Body of pancreas (tissue), 4 donors: ENCODE measurements around the gene USP49. TPM values are rescaled to one million over a fixed set of nuclear protein-coding genes. Genes with fewer than 3 reads are reported as not detected.

ENCODE experiments used
- ATAC-seq: fragments of 150-250 bp; one replicate; pipeline ENCODE4 v1.9.1; 2016
- DNase-seq, 4 donors: peaks; one replicate each; pipeline ENCODE4 v3.0.0-alpha.2; 2019
- H3K27ac ChIP-seq, 4 donors: fragments of 200-600 bp; sonication (generic); 1 replicate in 3 of 4; 2 replicates in 1 of 4; pipeline versions ENCODE4 v1.5.1 to v1.6.1; 2016 to 2019; ENCODE audit warnings: mild to moderate bottlenecking in 1 of 4, mixed read lengths in 1 of 4, moderate library complexity in 1 of 4
- H3K27me3 ChIP-seq, 2 donors: fragments of 200-600 bp; sonication (generic); one replicate each; pipeline ENCODE4 v1.6.0; 2016; ENCODE audit warnings: mild to moderate bottlenecking in 1 of 2
- H3K36me3 ChIP-seq, 2 donors: fragments of 200-600 bp; sonication (generic); replicated peaks in 1 of 2; 2 replicates each; pipeline ENCODE4 v1.5.1; 2016; ENCODE audit warnings: low read depth in 2 of 2; ENCODE audit not compliant: insufficient read depth in 1 of 2
- H3K4me1 ChIP-seq: fragments of 200-600 bp; sonication (generic); one replicate; pipeline ENCODE4 v1.6.0; 2016
- H3K4me3 ChIP-seq, 2 donors: fragments of 200-600 bp; sonication (generic); 1 replicate in 1 of 2; 2 replicates in 1 of 2; pipeline ENCODE4 v1.5.1; 2016 to 2019
- H3K9me3 ChIP-seq, 3 donors: fragments of 200-600 bp; sonication (generic); 1 replicate in 2 of 3; 2 replicates in 1 of 3; pipeline ENCODE4 v1.5.1; 2016
- POLR2A ChIP-seq, 3 donors: fragments of 450-650 bp; IDR thresholded peaks; one replicate each; pipeline ENCODE4 v1.6.1; 2016; ENCODE audit warnings: antibody characterized with exemption in 3 of 3, mild to moderate bottlenecking in 2 of 3
- WGBS, 2 donors: methylation state at CpG; one replicate each; pipeline ENCODE4 v1.1.5; 2017; 5-methylcytosine and 5-hydroxymethylcytosine counted together
- intact Hi-C: fragments of 100-400 bp; cut with DNase I; formaldehyde crosslinking; loops from one replicate; pipeline ENCODE4 v1.15.1; 2023
- total RNA-seq, 2 donors: library from RNA; depleted of rRNA; stranded (reverse); fragments of >200 nt; gene quantifications; one replicate each; pipeline ENCODE4 v1.1.0, GENCODE V29; 2016
- TF ChIP-seq, protein P1 (sequence below), 7 experiments: fragments of 450-650 bp in 4 of 7; fragments of 200-600 bp in 3 of 7; sonication (generic) in 3 of 7; IDR thresholded peaks; one replicate each; pipeline ENCODE4 v1.5.1; 2016 to 2019; ENCODE audit warnings: antibody characterized with exemption in 7 of 7

Gene USP49
- total RNA-seq, 2 donors from 2014 or later, result 3.3 to 5.2 TPM

DNA sequence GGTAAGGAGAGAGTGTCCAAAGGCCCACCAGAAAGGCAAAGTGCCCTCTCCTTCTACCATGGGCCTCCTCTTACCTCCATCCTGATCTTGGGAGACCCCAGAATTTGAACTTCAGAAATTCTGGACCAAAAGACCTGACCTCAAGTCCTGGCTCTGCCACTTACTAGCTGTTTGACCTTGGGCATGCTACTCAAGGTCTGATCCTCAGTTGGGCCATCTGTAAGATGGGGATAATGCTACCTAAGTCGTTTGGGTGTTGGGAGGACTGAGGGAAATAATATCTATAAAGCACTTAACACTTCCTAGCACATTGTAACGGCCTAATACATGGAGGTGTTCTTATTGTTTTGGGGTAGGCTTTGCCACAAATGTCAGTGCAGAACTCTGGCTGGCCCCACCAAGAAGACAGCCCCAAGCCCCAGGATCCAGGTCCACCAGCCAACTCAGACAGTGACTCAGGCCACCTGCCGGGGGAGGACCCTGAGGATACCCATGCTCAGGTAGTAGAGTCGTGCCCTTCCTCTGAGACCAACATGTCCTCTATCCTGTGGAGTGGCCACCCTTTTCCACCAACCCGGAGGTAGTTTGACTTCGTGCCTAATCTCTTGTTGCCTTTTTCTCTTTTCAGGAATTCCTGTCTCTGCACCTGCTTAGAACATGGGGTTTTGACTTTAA is 111.9 kb downstream of the USP49 start:
- whole genome bisulfite sequencing, 2 donors, result 67 to 74% methylated on average over 6 of the region's 6 CpGs
- H3K27me3 ChIP-seq, result no peaks in the 10 kb centered on the region
- no peak for DNase-seq
- H3K36me3 ChIP-seq, result no peaks in the 10 kb centered on the region
- intact Hi-C loops, result no loop called here
- peak overlapping the region in 2 of 4 donors; percentile 3 to 91 for H3K27ac ChIP-seq
- H3K9me3 ChIP-seq, result no peaks in the 10 kb centered on the region
- peaks cover 60% of the 10 kb centered on the region for H3K4me1 ChIP-seq
- TF ChIP-seq, protein P1, sequence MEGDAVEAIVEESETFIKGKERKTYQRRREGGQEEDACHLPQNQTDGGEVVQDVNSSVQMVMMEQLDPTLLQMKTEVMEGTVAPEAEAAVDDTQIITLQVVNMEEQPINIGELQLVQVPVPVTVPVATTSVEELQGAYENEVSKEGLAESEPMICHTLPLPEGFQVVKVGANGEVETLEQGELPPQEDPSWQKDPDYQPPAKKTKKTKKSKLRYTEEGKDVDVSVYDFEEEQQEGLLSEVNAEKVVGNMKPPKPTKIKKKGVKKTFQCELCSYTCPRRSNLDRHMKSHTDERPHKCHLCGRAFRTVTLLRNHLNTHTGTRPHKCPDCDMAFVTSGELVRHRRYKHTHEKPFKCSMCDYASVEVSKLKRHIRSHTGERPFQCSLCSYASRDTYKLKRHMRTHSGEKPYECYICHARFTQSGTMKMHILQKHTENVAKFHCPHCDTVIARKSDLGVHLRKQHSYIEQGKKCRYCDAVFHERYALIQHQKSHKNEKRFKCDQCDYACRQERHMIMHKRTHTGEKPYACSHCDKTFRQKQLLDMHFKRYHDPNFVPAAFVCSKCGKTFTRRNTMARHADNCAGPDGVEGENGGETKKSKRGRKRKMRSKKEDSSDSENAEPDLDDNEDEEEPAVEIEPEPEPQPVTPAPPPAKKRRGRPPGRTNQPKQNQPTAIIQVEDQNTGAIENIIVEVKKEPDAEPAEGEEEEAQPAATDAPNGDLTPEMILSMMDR (IDR thresholded peaks at IDR 0.05), result no peak
- no peak for TF ChIP-seq POLR2A (IDR thresholded peaks at IDR 0.05)
- ATAC-seq, result no peak
- H3K4me3 ChIP-seq, result no peak overlapping the region

DNA sequence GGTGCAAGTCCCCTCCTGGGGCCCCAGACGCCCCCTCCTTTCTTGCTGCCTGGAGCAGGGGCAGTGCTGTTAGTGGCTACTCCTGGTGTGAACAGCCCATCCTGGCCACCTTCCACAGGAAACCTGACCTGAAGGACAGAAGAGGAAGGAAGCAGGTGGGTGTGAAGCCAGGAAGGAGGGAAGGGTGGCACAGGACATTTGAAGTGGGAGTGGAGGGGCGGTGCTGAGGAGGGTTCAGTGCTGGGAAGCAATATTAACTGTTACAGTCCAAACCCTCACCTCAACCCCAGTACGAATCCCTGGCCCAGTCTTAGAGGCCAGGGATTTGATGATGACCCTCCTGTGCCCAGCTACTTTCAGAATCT is 113.8 kb downstream of the USP49 start:
- ATAC-seq (no peak), DNase-seq (peak in 2 of 4 donors; percentile 68 to 74)
- WGBS, 2 donors, result 12% methylated on average over 3 of the region's 3 CpGs
- H3K9me3 ChIP-seq, result no peaks in the 10 kb centered on the region
- H3K4me3 ChIP-seq, result no peak overlapping the region
- H3K36me3 ChIP-seq, result no peaks in the 10 kb centered on the region
- H3K27me3 ChIP-seq, result no peaks in the 10 kb centered on the region
- TF ChIP-seq, protein P1 (IDR thresholded peaks at IDR 0.05), result no peak
- no peak for TF ChIP-seq POLR2A (IDR thresholded peaks at IDR 0.05)
- intact Hi-C loops, result no loop called here
- peak overlapping the region; percentile 62 to 88 (median 81) for H3K27ac ChIP-seq
- peaks cover 60% of the 10 kb centered on the region for H3K4me1 ChIP-seq

DNA sequence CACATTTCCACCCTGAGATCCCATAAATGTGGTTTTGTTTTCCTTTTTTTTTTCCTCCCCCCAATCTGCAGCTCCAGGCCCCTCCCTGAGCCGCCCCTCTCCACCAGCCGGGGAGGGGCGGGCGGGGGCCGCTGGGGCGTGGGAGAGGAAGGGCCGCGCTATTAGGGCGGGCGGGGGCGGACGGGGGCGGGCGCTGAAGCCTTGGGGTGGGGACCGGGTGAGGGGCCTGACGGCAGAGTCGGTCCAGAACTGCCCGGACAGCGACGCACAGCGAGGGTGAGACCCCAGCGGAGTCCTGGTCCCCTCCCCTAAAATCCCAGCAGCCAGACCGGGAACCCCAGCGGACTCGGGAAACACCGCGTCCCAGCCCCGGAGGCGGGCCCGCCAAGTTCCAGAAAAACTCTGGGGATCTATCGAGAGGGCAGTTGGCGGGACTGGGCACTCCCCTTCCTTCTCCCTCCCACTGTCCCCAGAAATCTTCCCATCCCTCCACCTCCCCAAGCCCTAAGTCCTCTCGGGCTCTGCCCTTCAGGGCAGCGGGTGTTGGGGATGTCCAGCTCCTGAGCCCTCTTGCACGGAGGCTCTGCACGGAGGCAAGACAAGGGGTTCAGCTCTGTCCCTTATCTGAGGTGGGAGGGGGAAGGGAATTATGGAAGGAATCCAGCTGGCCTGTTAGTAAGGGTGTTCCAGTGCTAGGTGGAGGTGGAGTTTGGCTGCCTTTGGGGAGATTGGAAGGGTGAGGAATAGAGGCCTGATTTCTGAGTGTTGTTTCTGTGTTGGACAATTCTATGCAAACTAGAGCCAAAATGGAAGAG is 114.4 kb downstream of the USP49 start, which contains the start of gene PRICKLE4:
Gene PRICKLE4 (plus strand): TSS at position 232 of the 815 bp plus-strand sequence. CDS start 2,692 bp downstream, outside the sequence.
- H3K36me3 ChIP-seq, result no peaks in the 10 kb centered on the region
- DNase-seq, result peak; percentile 74 to 90 (median 84)
- WGBS, 2 donors, result 1 to 2% methylated on average over 20 to 34 of the region's 36 CpGs
- H3K27me3 ChIP-seq, result no peaks in the 10 kb centered on the region
- peak within 1 kb of the TSS; percentile 62 to 88 (median 81) for H3K27ac ChIP-seq
- intact Hi-C loops, result no loop called here
- no peaks in the 10 kb centered on the region for H3K9me3 ChIP-seq
- H3K4me3 ChIP-seq, result peak within 1 kb of the TSS; percentile 41 to 46
- ATAC-seq, result peak; percentile 49
- H3K4me1 ChIP-seq, result peaks cover 54% of the 10 kb centered on the region
- peak in 2 of 3 donors; percentile 24 to 43 for TF ChIP-seq POLR2A (IDR thresholded peaks at IDR 0.05)
- TF ChIP-seq, protein P1 (IDR thresholded peaks at IDR 0.05), result peak in 1 of 7 experiments; percentile 4

DNA sequence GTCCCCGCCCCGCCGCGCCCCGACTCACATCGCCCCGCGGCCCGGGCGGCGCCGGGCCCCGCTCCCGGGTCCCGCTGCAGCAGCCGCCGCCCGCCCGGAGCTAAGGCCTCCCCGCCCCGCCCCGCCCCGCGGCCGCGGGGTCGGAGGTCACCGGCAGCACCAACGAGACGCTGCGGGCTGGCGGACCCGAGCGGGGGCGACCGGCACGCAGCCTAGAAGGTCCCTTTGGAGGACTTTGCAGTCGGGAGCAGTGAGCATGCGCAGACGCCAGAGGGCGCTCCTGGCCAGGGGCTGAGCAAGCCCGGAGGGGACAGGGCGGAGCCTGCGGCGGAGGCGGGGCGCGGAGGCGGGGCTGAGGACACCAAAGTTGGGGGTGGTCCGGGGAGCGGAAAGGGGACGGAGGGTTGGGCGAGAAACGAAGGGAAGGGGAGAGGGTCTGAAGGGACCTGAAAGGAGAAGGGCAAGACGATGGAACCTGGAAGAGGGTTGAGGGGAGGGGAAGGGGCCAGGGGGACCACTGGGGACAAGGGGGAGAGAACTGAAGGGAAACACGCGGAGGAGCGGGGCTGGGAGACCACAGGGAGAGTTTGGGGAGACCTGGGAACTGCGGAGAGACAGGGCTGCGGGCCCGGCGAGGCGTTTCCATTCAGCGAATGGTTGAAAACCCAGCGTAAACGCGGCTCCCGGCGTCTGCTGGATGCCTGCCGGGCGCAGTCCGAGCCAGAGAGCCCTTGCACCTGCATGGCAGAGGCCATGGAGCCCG is 115.2 kb downstream of the USP49 start, which contains the start of gene FRS3:
Gene FRS3 (minus strand): TSS at position 113 of the 763 bp plus-strand sequence. CDS start 2,913 bp downstream, outside the sequence.
- peak within 1 kb of the TSS; percentile 41 to 46 for H3K4me3 ChIP-seq
- TF ChIP-seq, protein P1 (IDR thresholded peaks at IDR 0.05), result peak; percentile 89 to 99 (median 98)
- TF ChIP-seq POLR2A (IDR thresholded peaks at IDR 0.05), result peak in 1 of 3 donors; percentile 42
- ATAC-seq, result peak; percentile 92
- peak; percentile 98 to 99 (median 99) for DNase-seq
- intact Hi-C loops, result loop anchor here (5.0 kb wide), 1 partner anchor 252 kb away; no protein-coding TSS in a partner anchor
- H3K36me3 ChIP-seq, result no peaks in the 10 kb centered on the region
- peak within 1 kb of the TSS; percentile 62 to 88 (median 81) for H3K27ac ChIP-seq
- WGBS, 2 donors, result 0% methylated on average over 35 to 40 of the region's 73 CpGs
- H3K4me1 ChIP-seq, result peaks cover 46% of the 10 kb centered on the region
- no peaks in the 10 kb centered on the region for H3K27me3 ChIP-seq
- H3K9me3 ChIP-seq, result no peaks in the 10 kb centered on the region
